Measurements from ENCODE around the gene SELENOW.

The SELENOW gene

DNA sequence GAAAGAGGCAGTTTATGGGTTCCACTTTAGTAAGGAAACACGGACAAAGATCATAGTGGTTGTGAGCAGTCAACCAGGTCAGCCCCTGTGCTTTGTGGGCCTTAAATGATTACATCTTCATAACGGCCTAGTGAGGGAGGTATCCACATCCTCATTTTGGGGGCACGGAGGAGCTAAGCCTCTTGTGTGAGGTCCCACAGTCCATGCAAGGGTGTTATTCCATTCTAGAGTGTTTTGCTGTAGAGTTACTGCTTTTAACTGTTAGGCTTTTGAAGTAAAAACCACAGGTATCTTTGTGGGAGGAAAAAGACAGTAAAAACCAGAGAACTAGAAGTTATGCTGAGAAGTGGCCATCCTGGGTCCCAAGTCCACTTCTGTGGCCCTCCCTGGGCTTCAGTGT is 29.2 kb upstream of the SELENOW start:
- in situ Hi-C loops (cut with HindIII; ENCODE audit: low pct_ligation_motif_present, low sequenced_read_pairs): no loop called here
- TF ChIP-seq, protein P1, sequence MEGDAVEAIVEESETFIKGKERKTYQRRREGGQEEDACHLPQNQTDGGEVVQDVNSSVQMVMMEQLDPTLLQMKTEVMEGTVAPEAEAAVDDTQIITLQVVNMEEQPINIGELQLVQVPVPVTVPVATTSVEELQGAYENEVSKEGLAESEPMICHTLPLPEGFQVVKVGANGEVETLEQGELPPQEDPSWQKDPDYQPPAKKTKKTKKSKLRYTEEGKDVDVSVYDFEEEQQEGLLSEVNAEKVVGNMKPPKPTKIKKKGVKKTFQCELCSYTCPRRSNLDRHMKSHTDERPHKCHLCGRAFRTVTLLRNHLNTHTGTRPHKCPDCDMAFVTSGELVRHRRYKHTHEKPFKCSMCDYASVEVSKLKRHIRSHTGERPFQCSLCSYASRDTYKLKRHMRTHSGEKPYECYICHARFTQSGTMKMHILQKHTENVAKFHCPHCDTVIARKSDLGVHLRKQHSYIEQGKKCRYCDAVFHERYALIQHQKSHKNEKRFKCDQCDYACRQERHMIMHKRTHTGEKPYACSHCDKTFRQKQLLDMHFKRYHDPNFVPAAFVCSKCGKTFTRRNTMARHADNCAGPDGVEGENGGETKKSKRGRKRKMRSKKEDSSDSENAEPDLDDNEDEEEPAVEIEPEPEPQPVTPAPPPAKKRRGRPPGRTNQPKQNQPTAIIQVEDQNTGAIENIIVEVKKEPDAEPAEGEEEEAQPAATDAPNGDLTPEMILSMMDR (IDR thresholded peaks at IDR 0.05; ENCODE audit: low read depth, low read length, missing control alignments): no peak

DNA sequence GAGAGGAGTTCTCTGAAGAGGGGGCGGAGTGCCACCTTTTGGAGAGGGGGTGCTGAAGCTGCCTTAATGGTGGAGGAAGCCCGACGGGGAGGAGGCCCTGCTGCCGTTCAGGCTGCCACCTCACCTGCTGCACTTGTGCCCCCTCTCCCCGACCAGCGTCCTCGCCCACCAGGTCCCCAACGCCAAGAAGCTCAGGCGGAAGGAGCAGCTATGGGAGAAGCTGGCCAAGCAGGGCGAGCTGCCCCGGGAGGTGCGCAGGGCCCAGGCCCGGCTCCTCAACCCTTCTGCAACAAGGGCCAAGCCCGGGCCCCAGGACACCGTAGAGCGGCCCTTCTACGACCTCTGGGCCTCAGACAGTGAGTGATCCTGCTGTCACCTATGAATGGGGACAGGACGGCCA is 27.8 kb upstream of the SELENOW start:
- H3K36me3 ChIP-seq (replicated peaks): peaks cover 77% of the 10 kb centered on the region
- in situ Hi-C loops (cut with HindIII; ENCODE audit: low pct_ligation_motif_present, low sequenced_read_pairs): no loop called here

More for the DNA sequence above, 29.2 kb upstream of the SELENOW start:
- H3K27ac ChIP-seq: no peak overlapping the region
- no peak overlapping the region for H3K4me3 ChIP-seq (ENCODE audit: low read depth, low read length)
- H3K27me3 ChIP-seq (replicated peaks): no peaks in the 10 kb centered on the region
- H3K36me3 ChIP-seq (replicated peaks): peaks cover 64% of the 10 kb centered on the region
- DNase-seq: no peak

DNA sequence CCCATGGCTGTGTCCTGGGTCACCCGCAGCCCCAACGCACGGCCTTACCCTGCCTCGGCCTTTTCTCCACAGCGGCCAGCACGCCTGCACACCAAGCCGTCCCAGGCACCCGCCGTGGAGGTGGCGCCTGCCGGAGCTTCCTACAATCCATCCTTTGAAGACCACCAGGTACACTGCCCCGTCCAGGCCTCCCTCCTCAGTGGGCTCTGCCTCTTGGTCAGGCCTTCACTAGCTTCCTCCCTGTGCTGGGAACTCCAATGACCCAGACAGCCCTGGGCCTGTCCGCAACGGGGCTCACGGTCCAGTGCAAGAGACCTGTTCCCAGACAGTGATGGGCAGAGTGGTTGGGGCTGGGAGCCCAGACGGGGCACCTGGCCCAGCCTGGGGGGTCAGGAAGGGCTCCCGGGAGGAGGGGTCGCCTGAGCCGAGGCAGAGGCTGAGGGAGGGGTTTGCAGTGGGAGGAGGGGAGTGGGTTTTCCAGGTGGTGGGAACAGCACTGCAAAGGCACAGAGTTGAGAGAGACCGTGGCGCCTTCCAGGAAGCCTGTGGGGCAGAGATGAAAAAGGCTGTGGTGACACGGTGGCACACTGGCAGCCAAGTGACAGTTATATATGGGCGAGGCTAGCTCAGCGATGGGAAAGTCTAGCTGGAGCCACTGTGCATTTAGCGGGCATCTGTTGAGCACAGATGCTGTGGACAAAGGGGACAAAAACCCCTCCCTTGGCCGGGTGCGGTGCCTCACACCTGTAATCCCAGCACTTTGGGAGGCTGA is 25.9 kb upstream of the SELENOW start:
- Histone ChIP-seq H3K4me3 (ENCODE audit: low read depth, low read length) (no peak overlapping the region), H3K27ac (no peak overlapping the region), H3K27me3 (replicated peaks) (no peaks in the 10 kb centered on the region), H3K36me3 (replicated peaks) (peaks cover 90% of the 10 kb centered on the region)
- in situ Hi-C loops (cut with HindIII; ENCODE audit: low pct_ligation_motif_present, low sequenced_read_pairs): no loop called here
- DNase-seq: no peak
- TF ChIP-seq, protein P1 (IDR thresholded peaks at IDR 0.05; ENCODE audit: low read depth, low read length, missing control alignments): no peak

More for the DNA sequence above, 27.8 kb upstream of the SELENOW start:
- Histone ChIP-seq H3K27me3 (replicated peaks) (no peaks in the 10 kb centered on the region), H3K27ac (no peak overlapping the region), H3K4me3 (ENCODE audit: low read depth, low read length) (no peak overlapping the region)
- no peak for DNase-seq
- TF ChIP-seq, protein P1 (IDR thresholded peaks at IDR 0.05; ENCODE audit: low read depth, low read length, missing control alignments): no peak

DNA sequence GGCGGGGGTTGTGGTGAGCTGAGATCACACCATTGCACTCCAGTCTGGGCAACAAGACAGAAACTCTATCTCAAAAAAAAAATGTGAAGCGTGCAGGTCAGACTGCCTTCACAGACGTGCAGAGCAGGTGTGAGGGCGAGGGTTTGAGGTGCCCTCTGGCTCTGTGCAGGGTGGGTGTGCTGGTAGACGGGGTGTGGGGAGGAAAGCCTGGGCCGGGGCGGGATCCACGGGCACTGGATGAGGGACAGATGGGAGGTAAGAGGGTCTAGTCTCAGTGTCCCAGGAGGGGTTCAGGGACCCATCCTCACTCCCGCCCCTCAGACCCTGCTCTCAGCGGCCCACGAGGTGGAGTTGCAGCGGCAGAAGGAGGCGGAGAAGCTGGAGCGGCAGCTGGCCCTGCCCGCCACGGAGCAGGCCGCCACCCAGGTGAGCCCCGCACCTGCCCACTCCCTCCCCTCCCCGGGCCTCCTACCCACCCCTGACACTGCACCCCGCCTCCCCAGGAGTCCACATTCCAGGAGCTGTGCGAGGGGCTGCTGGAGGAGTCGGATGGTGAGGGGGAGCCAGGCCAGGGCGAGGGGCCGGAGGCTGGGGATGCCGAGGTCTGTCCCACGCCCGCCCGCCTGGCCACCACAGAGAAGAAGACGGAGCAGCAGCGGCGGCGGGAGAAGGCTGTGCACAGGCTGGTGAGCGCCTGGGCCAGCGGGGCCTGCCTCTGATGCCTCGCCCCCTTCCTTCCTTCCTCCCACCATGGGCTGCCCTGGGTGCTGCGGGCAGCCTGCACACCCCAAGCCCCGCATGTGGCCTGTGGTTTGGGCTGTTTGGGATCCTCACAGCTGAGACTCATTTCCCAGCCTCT is 24.1 kb upstream of the SELENOW start:
- Histone ChIP-seq H3K27me3 (replicated peaks) (no peaks in the 10 kb centered on the region), H3K4me3 (ENCODE audit: low read depth, low read length) (no peak overlapping the region), H3K36me3 (replicated peaks) (peaks cover 84% of the 10 kb centered on the region), H3K27ac (no peak overlapping the region)
- in situ Hi-C loops (cut with HindIII; ENCODE audit: low pct_ligation_motif_present, low sequenced_read_pairs): no loop called here
- TF ChIP-seq, protein P1 (IDR thresholded peaks at IDR 0.05; ENCODE audit: low read depth, low read length, missing control alignments): no peak
- DNase-seq: no peak

DNA sequence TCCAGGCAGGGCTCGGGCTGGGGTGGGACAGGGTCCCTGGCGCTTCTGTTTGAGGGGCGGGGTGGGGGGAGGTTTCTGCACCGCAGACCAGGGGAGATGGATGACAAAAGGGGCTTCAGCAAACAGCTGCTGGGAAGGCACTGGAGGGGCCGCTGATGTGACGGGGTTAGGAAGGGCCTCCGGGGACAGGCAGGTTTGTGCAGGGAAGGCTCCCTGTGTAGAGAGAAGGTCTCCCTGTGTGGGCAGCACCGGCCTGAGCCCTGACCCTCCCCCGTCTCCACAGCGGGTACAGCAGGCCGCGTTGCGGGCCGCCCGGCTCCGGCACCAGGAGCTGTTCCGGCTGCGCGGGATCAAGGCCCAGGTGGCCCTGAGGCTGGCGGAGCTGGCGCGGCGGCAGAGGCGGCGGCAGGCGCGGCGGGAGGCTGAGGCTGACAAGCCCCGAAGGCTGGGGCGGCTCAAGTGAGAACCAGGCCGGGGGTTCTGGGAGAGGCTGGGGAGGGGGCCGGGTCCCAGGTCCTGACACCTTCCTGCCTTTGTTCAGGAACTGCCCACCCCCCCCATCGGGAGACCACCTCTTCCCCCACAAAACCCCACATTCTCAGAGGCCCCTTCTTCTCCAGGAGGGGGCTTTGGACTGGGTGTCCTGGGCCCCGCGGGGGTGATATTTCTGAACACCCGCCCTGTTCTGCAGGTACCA is 23.3 kb upstream of the SELENOW start:
- Histone ChIP-seq H3K27me3 (replicated peaks) (no peaks in the 10 kb centered on the region), H3K4me3 (ENCODE audit: low read depth, low read length) (no peak overlapping the region), H3K27ac (no peak overlapping the region), H3K36me3 (replicated peaks) (peaks cover 80% of the 10 kb centered on the region)
- DNase-seq: no peak
- in situ Hi-C loops (cut with HindIII; ENCODE audit: low pct_ligation_motif_present, low sequenced_read_pairs): no loop called here
- TF ChIP-seq, protein P1 (IDR thresholded peaks at IDR 0.05; ENCODE audit: low read depth, low read length, missing control alignments): no peak

All from brain microvascular endothelial cell (primary cell).